Vagina (tissue), 2 donors: Measurements from ENCODE around the gene POLR1D.

Source experiments
- CTCF ChIP-seq, 3 experiments: fragments of 450-650 bp in 2 of 3; fragments of 200-600 bp in 1 of 3; sonication (generic) in 1 of 3; IDR thresholded peaks; one replicate each; pipeline ENCODE4 v1.5.1; 2017 to 2019; ENCODE audit warnings: antibody characterized with exemption in 3 of 3, mild to moderate bottlenecking in 2 of 3, moderate library complexity in 2 of 3
- POLR2A ChIP-seq, 2 donors: fragments of 450-650 bp; IDR thresholded peaks; one replicate each; pipeline ENCODE4 v1.6.1; 2017; ENCODE audit warnings: antibody characterized with exemption in 2 of 2, mild to moderate bottlenecking in 2 of 2, moderate library complexity in 2 of 2

DNA sequence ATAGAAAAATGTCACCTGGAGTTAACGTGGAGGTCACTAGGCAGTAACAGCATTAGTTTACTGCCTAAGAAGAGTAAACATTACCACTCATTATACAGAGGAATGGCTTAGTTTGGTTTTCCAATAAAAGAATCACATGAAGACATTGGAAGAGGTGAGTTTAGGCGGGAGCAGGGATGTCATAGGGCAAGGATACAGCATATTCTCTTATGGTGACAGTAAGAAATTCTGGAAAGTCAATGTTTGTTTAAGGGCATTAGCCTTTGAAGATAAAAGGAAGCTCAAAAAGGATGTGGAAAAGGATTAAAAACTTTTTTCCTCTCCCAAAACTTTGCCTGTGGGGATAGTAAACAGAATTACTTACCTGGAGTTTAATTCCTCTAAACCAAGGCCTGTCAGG lies 4.1 kb downstream of the POLR1D start:
- TF ChIP-seq CTCF (IDR thresholded peaks at IDR 0.05) (no peak), POLR2A (IDR thresholded peaks at IDR 0.05) (no peak)
